NCI-H748 (cell line): ENCODE data around the gene CAMTA1.

Experiments
- DNase-seq: peaks from one replicate; lab custom pipeline; 2025; ENCODE audit not compliant: unreplicated experiment; lab: John Stamatoyannopoulos, UW

Gene CAMTA1

GRCh38 chr1:7174980-7175906 lies 390.0 kb downstream of the CAMTA1 start:
- DNase-seq = no peak

GRCh38 chr1:7177021-7177420 lies 391.8 kb downstream of the CAMTA1 start:
- DNase-seq = no peak

- DNase-seq = no peak
These were observed 392.3 kb downstream of the CAMTA1 start for GRCh38 chr1:7177438-7178146.

- DNase-seq = no peak
These were observed 393.1 kb downstream of the CAMTA1 start for GRCh38 chr1:7178336-7178735.

DNA sequence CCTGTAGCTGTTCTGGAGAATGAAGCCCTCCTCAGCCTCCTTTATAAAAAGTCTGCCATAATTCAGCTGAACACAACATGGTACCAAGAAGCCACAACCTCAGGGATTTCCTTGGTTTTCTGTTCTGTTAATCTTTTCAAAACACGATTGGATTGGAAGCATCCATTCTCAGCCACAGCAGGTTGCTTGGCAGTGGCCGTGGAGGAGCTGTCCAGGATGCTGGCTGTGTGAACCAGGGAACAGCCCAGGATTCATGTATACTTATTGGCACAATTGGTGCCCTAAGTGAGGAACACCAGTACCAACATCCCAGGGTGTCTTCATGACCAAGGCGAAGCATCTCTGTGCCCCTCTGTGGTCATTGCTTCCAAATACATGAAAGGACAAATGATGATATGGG lies 393.5 kb downstream of the CAMTA1 start:
- DNase-seq = no peak

DNA sequence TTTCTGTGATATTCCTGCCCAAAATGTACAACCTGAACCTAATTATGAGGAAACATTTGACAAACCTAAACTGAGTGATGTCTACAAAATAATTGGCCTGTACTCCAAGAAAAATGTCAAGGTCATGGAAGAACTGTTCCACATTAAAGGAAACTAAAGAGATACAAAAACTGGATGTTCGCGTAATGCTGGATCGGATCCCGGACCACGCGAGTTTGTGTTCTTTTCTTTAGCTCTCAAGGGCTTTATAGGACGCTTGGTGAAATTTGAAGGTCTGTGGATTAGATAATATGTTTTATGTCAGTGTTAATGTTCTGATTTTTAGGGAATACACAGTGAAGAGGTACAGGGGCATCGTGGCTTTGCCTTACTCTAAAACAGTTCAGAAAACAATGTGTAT lies 400.5 kb downstream of the CAMTA1 start:
- DNase-seq = no peak

- DNase-seq = peak; percentile 60
These were observed 401.3 kb downstream of the CAMTA1 start for GRCh38 chr1:7186382-7187111.

DNA sequence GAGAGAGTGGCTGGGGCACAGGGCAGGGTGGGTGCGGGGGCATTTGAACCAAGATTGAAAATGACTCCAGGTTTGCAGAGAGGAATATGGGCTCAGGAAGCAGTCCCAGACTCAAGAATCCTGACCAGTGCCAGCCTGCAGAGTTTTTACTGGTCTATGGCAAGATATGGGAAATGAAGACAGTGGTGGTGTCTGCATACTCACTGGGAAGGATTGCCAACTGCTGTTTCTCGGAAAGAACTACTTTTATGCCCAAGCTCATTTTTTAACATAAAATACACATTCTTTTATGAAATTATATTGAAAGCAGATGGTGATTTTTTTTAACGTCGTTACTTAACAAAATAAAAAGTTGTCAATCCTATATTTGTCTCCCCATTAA lies 401.8 kb downstream of the CAMTA1 start:
- DNase-seq = no peak

GRCh38 chr1:7190261-7190660 lies 405.0 kb downstream of the CAMTA1 start:
- DNase-seq = no peak

GRCh38 chr1:7192453-7192852 lies 407.2 kb downstream of the CAMTA1 start:
- DNase-seq = no peak

DNA sequence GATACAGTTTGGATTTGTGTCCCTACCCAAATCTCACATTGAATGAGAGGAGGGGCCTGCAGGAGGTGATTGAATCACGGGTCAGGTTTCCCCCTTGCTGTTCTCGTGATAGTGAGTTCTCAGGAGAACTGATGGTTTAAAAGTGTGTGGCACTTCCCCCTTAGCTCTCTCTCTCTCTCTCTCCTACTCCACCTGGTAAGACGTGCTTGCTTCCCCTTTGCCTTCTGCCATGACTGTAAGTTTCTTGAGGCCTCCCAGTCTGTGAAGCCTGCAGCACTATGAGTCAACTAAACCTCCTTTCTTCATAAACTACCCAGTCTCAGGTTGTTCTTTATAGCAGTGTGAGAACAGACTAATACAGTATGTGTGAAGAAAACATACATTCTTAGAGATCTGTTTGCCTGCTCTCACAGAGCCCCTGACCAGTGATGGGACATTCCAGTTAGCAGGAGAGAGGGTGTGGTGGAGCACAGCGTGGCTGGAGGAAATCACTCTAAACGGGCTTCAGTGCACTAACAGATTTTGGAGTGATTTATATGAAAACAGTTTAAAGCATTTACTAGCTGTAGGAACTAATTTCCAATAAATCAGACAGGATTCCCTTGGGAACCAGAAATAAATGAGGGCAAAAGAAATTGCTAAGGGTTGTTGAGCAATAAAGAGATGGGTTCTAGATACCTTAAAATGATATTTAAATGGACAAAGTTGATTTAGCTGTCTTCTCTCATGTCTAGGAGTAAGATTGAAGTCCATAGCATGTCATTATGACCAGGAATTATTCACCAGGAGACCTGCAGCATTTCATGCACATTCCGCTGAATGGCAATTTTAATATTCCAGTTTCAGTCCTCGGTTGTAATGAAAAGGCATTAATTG lies 411.0 kb downstream of the CAMTA1 start:
- DNase-seq = no peak

DNA sequence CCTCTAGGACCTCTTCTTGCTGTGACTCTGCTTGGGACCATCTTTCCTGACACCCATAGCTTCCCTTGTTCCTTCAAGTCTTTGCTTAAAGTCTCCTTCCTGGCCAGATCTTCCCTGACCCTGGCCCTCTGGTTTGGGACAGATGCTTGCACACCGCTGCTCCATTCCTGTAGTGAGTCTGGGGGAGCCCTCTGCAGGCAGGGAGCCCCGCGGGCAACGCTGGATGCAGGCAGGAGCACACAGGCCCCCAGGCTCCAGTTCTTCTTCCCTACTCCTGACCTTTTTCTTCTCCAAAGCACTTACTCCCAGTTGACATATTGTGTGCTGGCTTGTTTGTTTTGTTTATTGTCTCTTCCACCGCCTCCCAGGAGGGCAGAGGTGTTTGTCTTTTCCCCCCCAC lies 413.4 kb downstream of the CAMTA1 start:
- DNase-seq = no peak

DNA sequence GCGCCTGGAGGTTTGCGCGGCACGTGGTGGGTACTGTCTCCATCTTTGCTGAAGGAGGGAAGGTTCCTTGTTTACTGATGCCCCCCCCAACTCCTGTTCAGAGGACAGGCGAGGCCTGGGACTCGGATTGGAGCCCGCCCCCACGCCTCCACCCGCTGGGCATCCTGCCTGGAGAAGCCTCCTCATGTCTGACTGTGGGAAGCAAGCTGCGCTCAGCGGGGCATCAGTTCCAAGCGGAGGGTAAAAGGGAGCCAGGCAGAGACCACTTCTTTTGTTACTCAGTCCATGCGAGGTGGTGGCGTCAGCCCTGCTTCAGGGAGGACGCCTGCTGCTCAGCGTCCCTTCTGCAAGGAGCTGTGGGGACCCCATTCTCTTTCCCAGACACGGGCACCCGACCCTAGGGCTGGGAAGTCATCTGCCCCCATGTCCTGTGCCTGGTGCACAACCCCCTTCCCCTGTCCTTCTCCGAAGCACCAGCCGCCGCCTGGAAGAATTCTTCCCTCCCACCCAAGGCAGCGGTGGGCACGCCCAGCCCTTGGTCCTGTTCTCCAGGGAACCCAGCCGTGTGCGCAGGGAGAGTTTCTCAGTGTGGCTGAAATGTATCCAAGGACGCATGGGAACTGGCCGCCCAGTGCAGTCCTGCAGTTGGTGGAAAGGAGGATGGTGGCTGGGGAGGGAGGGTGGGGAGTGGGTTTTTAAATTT lies 414.0 kb downstream of the CAMTA1 start:
- DNase-seq = peak; percentile 42

DNA sequence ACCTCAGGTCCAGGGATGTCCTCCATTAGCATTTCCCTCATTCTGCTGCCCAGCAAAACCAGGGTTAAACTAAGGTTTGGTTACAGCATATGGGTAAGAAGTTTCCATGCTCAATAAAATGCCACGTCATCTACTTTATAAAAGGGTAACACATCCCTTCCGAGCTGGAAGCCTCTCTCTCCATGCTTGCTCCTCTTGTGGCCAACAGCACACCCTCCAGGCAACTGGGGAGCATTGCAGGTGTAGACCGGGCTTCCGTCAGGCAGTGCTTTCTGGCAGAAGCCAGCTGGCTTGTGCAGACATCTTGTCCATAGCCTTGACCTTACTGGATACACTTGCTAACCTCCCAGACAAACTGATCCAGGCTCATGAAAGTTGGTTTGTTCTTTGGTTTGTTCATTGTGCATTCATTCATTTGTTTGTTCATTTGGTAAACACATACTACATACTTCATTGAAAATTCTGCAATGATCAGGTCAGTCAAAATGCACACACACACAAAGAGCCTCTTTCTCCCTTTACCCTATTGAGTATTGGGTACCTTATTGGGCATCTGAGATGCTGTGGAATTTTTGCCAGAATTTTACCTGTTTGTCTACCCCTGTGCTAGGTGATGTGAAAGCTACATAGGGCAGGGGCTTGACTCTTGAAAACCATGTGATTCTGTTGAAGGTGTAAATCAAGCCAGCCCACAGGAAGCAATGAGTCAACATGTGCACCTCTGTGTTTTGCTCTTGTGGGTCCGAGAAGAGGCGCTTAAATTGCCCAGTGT lies 422.8 kb downstream of the CAMTA1 start:
- DNase-seq = peak; percentile 70

GRCh38 chr1:7208647-7209180 lies 423.5 kb downstream of the CAMTA1 start:
- no peak for DNase-seq

DNA sequence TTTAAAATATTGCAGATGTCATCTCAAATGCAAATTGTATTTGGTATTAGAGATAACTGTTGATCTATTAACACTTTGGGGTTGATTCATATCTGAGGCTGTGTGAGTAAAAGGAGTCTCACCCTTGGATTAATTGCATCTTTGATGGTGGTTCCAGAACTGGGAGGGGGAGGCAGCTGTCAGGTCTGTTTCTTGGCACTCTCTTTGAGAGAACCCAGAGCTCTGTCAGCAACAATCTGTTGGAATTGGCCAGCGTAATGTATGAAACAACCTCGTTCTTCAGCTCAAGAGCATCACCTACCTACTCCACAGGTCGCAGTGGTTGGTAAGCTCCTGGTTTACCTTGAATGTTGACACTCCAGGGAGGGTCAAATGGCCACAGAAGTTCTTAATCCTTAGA lies 424.1 kb downstream of the CAMTA1 start:
- DNase-seq = no peak

DNA sequence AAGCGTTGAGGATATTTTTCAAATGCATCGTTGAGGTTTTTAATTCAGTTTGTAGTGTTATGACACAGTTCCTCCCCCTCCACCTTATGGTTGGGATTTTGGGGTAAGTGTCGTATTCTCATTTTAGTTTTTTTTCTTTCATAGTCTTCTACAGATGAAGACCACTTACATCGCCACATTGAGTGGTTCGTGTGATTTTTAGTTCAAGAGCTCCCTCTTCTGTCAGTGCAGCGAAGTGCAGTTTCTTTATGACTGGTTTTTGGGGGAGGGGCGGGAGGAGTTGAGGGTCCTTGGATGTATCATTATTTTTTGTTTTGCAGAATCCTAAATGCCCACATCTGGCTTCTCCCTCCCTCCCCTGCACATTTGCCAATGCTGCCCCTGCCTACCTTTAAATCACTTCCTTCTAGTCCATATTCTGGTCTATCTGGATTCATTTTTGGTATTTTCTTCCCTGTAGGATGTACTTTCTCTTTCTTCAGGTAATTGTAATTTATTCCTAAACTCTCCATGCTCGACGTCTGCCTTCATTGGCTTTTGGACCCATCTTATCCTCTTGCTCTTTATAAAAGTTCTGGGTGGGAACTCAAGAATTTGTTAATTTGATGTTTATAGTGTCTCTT lies 433.1 kb downstream of the CAMTA1 start:
- peak; percentile 65 for DNase-seq

- DNase-seq = peak; percentile 57
These were observed 433.8 kb downstream of the CAMTA1 start for GRCh38 chr1:7219031-7219430.

GRCh38 chr1:7220007-7220406 lies 434.8 kb downstream of the CAMTA1 start:
- DNase-seq = no peak
